Nephron (organoid): Measurements from ENCODE around the gene MICAL3.

Source experiments
- H3K27ac Mint-ChIP-seq, 3 experiments: 2 replicates each; pipeline ENCODE4 v1.8.0; 2020; ENCODE audit warnings: mixed read lengths in 3 of 3, mild to moderate bottlenecking in 2 of 3, moderate library complexity in 1 of 3
- H3K27me3 Mint-ChIP-seq: 2 replicates; pipeline ENCODE4 v1.8.0; 2021; ENCODE audit warnings: low read depth, mild to moderate bottlenecking, moderate library complexity, mixed read lengths
- H3K36me3 Mint-ChIP-seq: 2 replicates; pipeline ENCODE4 v1.8.0; 2020; ENCODE audit warnings: low read depth, mixed read lengths
- H3K4me1 Mint-ChIP-seq: 2 replicates; pipeline ENCODE4 v1.8.0; 2020; ENCODE audit warnings: mixed read lengths
- H3K4me3 Mint-ChIP-seq, 3 experiments: 2 replicates each; pipeline ENCODE4 v1.8.0; 2020; ENCODE audit warnings: mild to moderate bottlenecking in 3 of 3, mixed read lengths in 3 of 3, moderate library complexity in 2 of 3
- H3K9me3 Mint-ChIP-seq: 2 replicates; pipeline ENCODE4 v1.8.0; 2020; ENCODE audit warnings: mixed read lengths
- CTCF ChIP-seq, 3 experiments: fragments of 200-600 bp; sonication (generic); IDR thresholded peaks; one replicate each; pipeline ENCODE4 v1.5.0; 2021; ENCODE audit warnings: antibody characterized with exemption in 3 of 3; ENCODE audit not compliant: unreplicated experiment in 3 of 3

Gene MICAL3

GRCh38 chr22:17964643-17965042 lies 59.7 kb downstream of the MICAL3 start:
- H3K36me3 Mint-ChIP-seq: peaks cover 4% of the 10 kb centered on the region
- H3K4me3 Mint-ChIP-seq: no peak overlapping the region
- H3K4me1 Mint-ChIP-seq: peaks cover 72% of the 10 kb centered on the region
- H3K9me3 Mint-ChIP-seq: no peaks in the 10 kb centered on the region
- no peak for TF ChIP-seq CTCF (IDR thresholded peaks at IDR 0.05; ENCODE audit: unreplicated experiment in 3 of 3)
- H3K27me3 Mint-ChIP-seq: no peaks in the 10 kb centered on the region
- peak overlapping the region; percentile 77 to 87 (median 81) for H3K27ac Mint-ChIP-seq

- peak overlapping the region; percentile 77 to 87 (median 81) for H3K27ac Mint-ChIP-seq
- H3K27me3 Mint-ChIP-seq: no peaks in the 10 kb centered on the region
- peaks cover 70% of the 10 kb centered on the region for H3K4me1 Mint-ChIP-seq
- no peak for TF ChIP-seq CTCF (IDR thresholded peaks at IDR 0.05; ENCODE audit: unreplicated experiment in 3 of 3)
- no peaks in the 10 kb centered on the region for H3K9me3 Mint-ChIP-seq
- peaks cover 4% of the 10 kb centered on the region for H3K36me3 Mint-ChIP-seq
- H3K4me3 Mint-ChIP-seq: no peak overlapping the region
Measured at GRCh38 chr22:17964156-17964555, 60.2 kb downstream of the MICAL3 start.

- Mint-ChIP-seq H3K36me3 (peaks cover 2% of the 10 kb centered on the region), H3K4me1 (peaks cover 71% of the 10 kb centered on the region), H3K27me3 (no peaks in the 10 kb centered on the region), H3K27ac (peak overlapping the region in 1 of 3 experiments; percentile 46), H3K4me3 (no peak overlapping the region), H3K9me3 (no peaks in the 10 kb centered on the region)
- no peak for TF ChIP-seq CTCF (IDR thresholded peaks at IDR 0.05; ENCODE audit: unreplicated experiment in 3 of 3)
Measured at GRCh38 chr22:17963015-17963414, 61.3 kb downstream of the MICAL3 start.

GRCh38 chr22:17962168-17962567 lies 62.2 kb downstream of the MICAL3 start:
- no peaks in the 10 kb centered on the region for H3K27me3 Mint-ChIP-seq
- no peaks in the 10 kb centered on the region for H3K36me3 Mint-ChIP-seq
- H3K4me3 Mint-ChIP-seq: no peak overlapping the region

GRCh38 chr22:17961446-17961729 lies 63.0 kb downstream of the MICAL3 start:
- H3K27ac Mint-ChIP-seq: peak overlapping the region in 2 of 3 experiments; percentile 6 to 77
- H3K36me3 Mint-ChIP-seq: no peaks in the 10 kb centered on the region
- no peaks in the 10 kb centered on the region for H3K27me3 Mint-ChIP-seq
- H3K4me1 Mint-ChIP-seq: peaks cover 65% of the 10 kb centered on the region
- TF ChIP-seq CTCF (IDR thresholded peaks at IDR 0.05; ENCODE audit: unreplicated experiment in 3 of 3): no peak
- no peaks in the 10 kb centered on the region for H3K9me3 Mint-ChIP-seq
- no peak overlapping the region for H3K4me3 Mint-ChIP-seq

More at GRCh38 chr22:17962168-17962567, 62.2 kb downstream of the MICAL3 start:
- H3K4me1 Mint-ChIP-seq: peaks cover 73% of the 10 kb centered on the region
- H3K27ac Mint-ChIP-seq: peak overlapping the region; percentile 6 to 26 (median 6)
- TF ChIP-seq CTCF (IDR thresholded peaks at IDR 0.05; ENCODE audit: unreplicated experiment in 3 of 3): no peak
- no peaks in the 10 kb centered on the region for H3K9me3 Mint-ChIP-seq

GRCh38 chr22:17960695-17961445 lies 63.5 kb downstream of the MICAL3 start:
- Mint-ChIP-seq H3K27ac (peak overlapping the region; percentile 6 to 77 (median 59)), H3K27me3 (no peaks in the 10 kb centered on the region), H3K36me3 (no peaks in the 10 kb centered on the region), H3K4me3 (no peak overlapping the region), H3K4me1 (peaks cover 64% of the 10 kb centered on the region), H3K9me3 (no peaks in the 10 kb centered on the region)
- no peak for TF ChIP-seq CTCF (IDR thresholded peaks at IDR 0.05; ENCODE audit: unreplicated experiment in 3 of 3)
